RWPE1 (cell line): ENCODE data around the gene SLC15A2.

Experiments used
- CTCF ChIA-PET: fragments of 350-600 bp; sonication (Branson Sonifier 250); formaldehyde crosslinking; extraction: SDS; loops from one replicate; lab custom pipeline; 2021; lab: Yijun Ruan, JAX
- POLR2A ChIA-PET: fragments of 400-600 bp; formaldehyde crosslinking; extraction: SDS; loops from one replicate; lab custom pipeline; 2020; ENCODE audit warnings: antibody characterized with exemption; ENCODE audit not compliant: low non-redundant PET; lab: Yijun Ruan, JAX
- DNase-seq: peaks from one replicate; pipeline ENCODE4 v3.0.0; 2012; ENCODE audit warnings: low spot score
- H3K27ac ChIP-seq: fragments of 450-650 bp; 2 replicates; pipeline ENCODE4 v1.5.1; 2017
- TF ChIP-seq, protein P1 (sequence below): fragments of 450-650 bp; conservative IDR thresholded peaks from 2 replicates; pipeline ENCODE4 v1.5.1; 2017; ENCODE audit warnings: low read depth, mild to moderate bottlenecking

Gene SLC15A2

DNA sequence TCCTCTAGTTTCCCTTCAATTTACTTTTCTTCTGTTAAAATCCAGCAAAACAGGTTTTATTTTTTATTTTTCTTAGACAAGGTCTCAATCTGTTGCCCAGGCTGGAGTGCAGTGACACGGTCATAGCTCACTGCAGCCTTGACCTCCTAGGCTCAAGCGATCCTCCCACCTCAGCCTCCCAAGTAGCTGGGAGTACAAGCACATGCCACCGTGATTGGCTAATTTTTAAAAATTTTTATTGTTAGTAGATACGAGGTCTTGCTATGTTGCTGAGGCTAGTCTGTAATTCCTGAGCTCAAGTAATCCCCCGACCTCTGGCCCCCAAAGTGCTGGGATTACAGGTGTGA, 86.2 kb downstream of the SLC15A2 start:
- ChIA-PET POLR2A (no interaction called here), CTCF (no interaction called here)
- no peak for DNase-seq
- TF ChIP-seq, protein P1, sequence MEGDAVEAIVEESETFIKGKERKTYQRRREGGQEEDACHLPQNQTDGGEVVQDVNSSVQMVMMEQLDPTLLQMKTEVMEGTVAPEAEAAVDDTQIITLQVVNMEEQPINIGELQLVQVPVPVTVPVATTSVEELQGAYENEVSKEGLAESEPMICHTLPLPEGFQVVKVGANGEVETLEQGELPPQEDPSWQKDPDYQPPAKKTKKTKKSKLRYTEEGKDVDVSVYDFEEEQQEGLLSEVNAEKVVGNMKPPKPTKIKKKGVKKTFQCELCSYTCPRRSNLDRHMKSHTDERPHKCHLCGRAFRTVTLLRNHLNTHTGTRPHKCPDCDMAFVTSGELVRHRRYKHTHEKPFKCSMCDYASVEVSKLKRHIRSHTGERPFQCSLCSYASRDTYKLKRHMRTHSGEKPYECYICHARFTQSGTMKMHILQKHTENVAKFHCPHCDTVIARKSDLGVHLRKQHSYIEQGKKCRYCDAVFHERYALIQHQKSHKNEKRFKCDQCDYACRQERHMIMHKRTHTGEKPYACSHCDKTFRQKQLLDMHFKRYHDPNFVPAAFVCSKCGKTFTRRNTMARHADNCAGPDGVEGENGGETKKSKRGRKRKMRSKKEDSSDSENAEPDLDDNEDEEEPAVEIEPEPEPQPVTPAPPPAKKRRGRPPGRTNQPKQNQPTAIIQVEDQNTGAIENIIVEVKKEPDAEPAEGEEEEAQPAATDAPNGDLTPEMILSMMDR = no peak
- no peak overlapping the region for H3K27ac ChIP-seq

- TF ChIP-seq, protein P1 = no peak
- POLR2A ChIA-PET = no interaction called here
- H3K27ac ChIP-seq = no peak overlapping the region
- no peak for DNase-seq
- CTCF ChIA-PET = no interaction called here
These were observed 87.3 kb downstream of the SLC15A2 start for GRCh38 chr3:121981473-121981872.

DNA sequence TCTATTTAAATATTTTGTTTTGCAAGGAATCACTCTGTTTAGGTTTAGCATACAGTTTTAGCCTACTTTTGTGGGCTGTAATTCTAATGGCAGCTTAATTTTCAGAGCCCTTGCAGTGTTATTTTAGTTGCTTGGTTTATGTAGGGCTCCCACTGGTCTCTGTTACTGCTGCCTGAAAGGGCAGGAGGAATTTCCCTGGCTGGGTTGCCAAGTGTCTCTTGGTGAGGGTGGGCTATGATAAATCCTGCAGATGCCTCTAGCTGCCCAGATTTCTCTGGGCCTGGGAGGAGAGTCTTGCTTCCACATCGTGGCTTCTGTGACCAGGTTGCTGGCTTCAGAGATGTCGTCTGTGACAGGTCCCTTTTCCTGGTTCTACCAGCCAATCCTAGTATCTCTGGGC, 91.6 kb downstream of the SLC15A2 start:
- no peak overlapping the region for H3K27ac ChIP-seq
- no peak for DNase-seq
- TF ChIP-seq, protein P1 = no peak
- ChIA-PET POLR2A (no interaction called here), CTCF (interaction anchor here (0.6 kb wide), 1 partner anchor 21 kb away, joined by 3 read pairs; no protein-coding TSS in a partner anchor)

- H3K27ac ChIP-seq = no peak overlapping the region
- DNase-seq = no peak
- ChIA-PET CTCF (no interaction called here), POLR2A (no interaction called here)
- TF ChIP-seq, protein P1 = no peak
These were observed 93.9 kb downstream of the SLC15A2 start for GRCh38 chr3:121988146-121988545.

GRCh38 chr3:121989943-121990342, 95.7 kb downstream of the SLC15A2 start:
- ChIA-PET CTCF (interaction anchor here (0.6 to 1.4 kb wide), 3 partner anchors 37 to 161 kb away, joined by 3 to 6 read pairs (median 6); no protein-coding TSS in a partner anchor), POLR2A (no interaction called here)
- TF ChIP-seq, protein P1 = no peak
- DNase-seq = no peak
- no peak overlapping the region for H3K27ac ChIP-seq

DNA sequence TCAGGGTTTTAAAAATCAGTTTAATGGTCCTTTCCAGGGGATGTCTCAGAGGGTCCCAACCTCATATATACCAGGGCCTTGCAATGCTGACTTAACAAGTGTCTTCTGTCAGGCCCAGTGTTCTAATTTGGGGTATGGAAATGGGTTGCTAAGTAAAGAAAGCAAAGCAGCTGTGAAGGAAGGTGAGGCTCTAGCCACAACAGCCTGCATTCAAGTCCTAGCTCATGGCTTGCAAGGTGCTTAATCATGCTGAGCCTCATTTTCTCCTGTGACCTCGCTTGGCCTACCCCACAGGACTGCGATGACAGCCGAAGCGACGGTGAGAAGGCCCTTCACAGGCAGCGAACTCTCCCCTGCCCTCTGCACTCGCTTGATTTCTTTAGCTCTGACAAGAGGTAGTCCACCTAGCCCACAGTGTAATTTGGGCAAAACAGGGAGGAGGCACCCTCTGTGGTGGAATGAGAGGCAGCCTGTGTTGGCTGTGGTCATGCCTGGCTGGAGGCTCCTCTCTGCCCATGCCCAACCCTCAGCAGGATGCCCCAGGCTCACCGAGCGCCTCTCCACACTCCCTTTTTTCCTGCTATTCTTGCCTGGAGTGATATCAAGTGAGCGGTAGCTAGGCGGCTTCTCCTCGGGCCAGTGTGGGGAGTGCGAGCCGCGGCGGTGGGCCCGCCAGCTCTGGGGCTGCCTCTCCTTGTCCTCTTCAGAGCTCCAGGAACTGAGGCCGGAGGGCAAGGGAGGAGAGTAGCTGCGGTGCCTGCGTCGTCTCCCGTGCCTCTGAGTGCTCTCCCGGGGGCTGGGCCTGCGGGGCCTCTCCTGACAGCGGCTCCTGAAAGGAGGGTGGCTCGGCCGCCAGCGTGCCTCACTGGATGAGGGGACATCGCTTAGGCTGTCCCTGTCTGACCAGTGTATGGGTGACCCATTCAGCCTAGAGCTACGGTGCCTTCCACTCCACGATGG, 98.7 kb downstream of the SLC15A2 start:
- CTCF ChIA-PET = interaction anchor here (0.7 kb wide), 1 partner anchor 19 kb away, joined by 3 read pairs; no protein-coding TSS in a partner anchor
- H3K27ac ChIP-seq = no peak overlapping the region
- no peak for DNase-seq

More for the DNA sequence above, 98.7 kb downstream of the SLC15A2 start:
- POLR2A ChIA-PET = no interaction called here
- TF ChIP-seq, protein P1 = no peak
